Epithelial cell of proximal tubule (primary cell): ENCODE data around the gene TTYH3. TPM values are rescaled to one million over a fixed set of nuclear protein-coding genes. Genes with fewer than 3 reads are reported as not detected.
"Not testable (repeated sequence)": the region's sequence is repeated elsewhere in the genome, so short reads cannot be mapped to it uniquely, and the experiment has no call there.

ENCODE experiments used
- DNase-seq: peaks from one replicate; pipeline ENCODE4 v3.0.0-alpha.2; 2011; ENCODE audit warnings: low read depth
- H3K4me3 ChIP-seq: 2 replicates; pipeline ENCODE4 v1.5.1; 2011; ENCODE audit warnings: low read depth, mild to moderate bottlenecking, low read length
- total RNA-seq: library from RNA; depleted of rRNA; stranded (reverse); fragments of >200 nt; gene quantifications from 2 replicates; pipeline ENCODE4 v1.2.3, GENCODE V29; 2015
- TF ChIP-seq, protein P1 (sequence below): conservative IDR thresholded peaks from 2 replicates; pipeline ENCODE4 v1.5.1; 2012; ENCODE audit warnings: low read depth, mild to moderate bottlenecking, low read length

TTYH3 gene
- total RNA-seq, 1 donor from 2014 or later = 97.6 TPM

DNA sequence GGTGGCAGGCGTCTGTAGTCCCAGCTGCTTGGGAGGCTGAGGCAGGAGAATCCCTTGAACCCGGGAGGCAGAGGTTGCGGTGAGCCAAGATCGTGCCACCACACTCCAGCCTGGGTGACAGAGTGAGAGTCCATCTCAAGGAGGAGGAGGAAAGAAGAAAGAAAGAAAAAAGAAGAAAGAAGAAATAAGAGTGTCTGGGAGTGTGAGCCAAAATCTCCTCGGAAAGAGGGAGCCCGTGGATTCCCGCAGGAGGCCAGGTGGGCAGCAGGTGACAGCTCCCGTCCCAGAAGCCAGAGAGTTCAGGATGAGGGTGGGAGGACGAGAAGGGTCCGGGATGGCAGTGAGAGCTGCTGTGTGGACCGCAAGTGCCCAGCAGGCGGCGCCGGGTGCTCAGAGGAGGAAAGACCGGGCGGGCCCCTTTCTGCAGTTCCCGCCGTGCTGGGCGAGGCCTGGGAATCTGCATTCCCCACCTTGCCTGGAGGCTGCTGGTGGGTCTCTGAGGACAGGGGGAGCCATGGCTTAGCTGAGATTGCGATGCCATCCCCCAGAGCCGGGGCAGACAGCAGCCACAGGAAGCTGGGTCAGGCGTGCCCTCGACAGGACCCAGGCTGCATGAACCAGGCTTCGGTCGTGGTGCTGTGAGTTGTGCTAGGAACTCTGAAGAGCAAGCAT lies 39.1 kb downstream of the TTYH3 start:
- TF ChIP-seq, protein P1, sequence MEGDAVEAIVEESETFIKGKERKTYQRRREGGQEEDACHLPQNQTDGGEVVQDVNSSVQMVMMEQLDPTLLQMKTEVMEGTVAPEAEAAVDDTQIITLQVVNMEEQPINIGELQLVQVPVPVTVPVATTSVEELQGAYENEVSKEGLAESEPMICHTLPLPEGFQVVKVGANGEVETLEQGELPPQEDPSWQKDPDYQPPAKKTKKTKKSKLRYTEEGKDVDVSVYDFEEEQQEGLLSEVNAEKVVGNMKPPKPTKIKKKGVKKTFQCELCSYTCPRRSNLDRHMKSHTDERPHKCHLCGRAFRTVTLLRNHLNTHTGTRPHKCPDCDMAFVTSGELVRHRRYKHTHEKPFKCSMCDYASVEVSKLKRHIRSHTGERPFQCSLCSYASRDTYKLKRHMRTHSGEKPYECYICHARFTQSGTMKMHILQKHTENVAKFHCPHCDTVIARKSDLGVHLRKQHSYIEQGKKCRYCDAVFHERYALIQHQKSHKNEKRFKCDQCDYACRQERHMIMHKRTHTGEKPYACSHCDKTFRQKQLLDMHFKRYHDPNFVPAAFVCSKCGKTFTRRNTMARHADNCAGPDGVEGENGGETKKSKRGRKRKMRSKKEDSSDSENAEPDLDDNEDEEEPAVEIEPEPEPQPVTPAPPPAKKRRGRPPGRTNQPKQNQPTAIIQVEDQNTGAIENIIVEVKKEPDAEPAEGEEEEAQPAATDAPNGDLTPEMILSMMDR = peak; percentile 83
- no peak for DNase-seq
- H3K4me3 ChIP-seq = no peak overlapping the region

DNA sequence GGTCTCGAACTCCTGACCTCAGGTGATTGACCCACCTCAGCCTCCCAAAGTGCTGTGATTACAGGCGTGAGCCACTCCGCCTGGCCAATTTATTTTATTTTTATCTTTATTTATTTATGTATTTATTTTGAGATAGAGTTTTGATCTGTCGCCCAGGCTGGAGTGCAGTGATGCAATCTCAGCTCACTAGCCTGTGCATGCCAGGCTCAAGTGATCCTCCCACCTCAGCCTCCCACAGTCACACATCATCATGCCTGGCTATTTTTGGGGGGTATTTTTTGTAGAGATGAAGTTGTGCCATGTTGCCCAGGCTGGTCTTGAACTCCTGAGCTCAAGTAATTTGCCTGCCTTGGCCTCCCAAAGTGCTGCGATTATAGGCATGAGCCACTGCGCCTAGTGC lies 41.4 kb downstream of the TTYH3 start:
- not testable (repeated sequence) for DNase-seq, H3K4me3 ChIP-seq

DNA sequence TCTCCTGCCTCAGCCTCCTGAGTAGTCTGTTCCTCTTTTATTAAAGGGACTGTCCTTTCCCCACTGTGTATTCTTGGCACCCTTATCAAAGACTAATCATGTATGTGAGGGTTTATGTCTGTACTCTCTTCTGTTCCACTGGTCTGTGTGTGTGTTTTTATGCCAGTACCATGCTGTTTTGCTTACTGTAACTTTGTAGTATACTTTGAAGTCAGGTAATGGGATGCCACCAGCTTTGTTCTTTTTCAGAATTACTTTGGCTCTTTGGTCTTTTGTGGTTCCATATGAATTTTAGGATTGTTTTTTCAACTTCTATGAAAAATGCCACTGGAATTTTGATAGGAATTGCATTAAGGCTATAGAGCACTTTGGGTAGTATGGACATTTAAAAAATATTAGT lies 42.1 kb downstream of the TTYH3 start:
- DNase-seq = no peak
- TF ChIP-seq, protein P1 = no peak
- no peak overlapping the region for H3K4me3 ChIP-seq

DNA sequence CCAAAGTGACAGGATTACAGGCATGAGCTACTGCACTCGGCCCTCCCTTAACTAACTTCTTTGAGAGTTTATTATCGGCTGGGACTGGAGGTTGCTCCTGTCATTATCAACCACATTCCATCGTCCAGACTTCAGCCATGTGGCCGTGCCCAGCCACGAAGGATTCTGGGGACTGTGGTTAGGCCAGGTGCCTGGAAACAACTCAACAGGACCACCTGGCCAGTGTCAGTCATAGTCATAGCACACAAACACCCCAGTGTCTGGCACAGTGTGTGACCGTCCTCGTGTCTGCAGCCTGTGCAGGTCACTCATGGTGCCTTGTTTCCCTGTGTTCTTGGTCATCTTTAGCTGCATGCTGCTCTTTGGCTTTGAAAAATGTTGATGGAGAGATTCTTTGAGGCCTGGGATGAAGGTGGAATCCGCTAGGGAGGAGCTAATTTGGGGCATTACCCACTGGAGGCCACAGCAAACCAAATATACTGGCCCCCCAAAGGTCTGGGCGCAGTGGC lies 43.5 kb downstream of the TTYH3 start:
- DNase-seq = no peak
- no peak overlapping the region for H3K4me3 ChIP-seq
- TF ChIP-seq, protein P1 = no peak

DNA sequence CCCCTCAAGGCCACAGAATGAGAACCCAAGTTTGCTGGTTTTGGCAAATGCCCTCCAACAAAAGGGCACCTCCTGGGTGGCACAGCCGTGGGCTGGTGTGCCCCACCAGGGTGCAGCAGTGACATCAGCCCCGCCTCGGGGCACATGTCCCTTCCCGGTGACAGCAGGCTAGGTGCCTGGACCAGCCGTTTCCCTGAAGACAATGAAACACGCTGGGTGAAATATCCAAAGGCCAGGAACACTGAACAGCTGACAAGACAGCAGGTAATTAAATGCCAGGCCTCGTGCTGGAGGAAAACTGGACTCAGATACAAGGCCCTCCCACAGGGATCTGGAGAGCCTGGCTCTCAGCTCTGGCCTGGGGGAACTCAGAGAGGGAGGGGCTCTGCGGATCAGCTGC lies 44.8 kb downstream of the TTYH3 start:
- not testable (repeated sequence) for DNase-seq

DNA sequence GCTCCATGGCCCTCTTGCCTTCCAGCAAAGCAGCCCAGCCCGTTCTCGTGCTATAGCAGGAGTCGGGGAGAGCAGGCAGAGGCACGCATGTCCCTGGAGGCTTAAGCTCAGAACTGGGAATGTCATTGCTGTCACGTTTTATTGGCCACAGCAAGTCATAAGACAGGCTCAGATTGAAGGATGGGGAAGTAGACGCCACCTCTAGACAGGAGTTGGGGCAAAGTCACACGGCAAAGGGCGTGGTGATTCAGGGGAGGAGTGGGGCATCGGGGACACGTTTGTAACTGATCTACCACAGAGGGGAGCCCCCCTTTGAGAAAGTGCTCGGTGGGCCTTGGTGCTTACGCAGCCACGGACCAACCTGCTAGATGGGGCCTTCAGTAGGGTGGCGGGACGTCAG lies 46.7 kb downstream of the TTYH3 start:
- DNase-seq, H3K4me3 ChIP-seq: not testable (repeated sequence)

More for the DNA sequence above, 44.8 kb downstream of the TTYH3 start:
- H3K4me3 ChIP-seq = not testable (repeated sequence)

DNA sequence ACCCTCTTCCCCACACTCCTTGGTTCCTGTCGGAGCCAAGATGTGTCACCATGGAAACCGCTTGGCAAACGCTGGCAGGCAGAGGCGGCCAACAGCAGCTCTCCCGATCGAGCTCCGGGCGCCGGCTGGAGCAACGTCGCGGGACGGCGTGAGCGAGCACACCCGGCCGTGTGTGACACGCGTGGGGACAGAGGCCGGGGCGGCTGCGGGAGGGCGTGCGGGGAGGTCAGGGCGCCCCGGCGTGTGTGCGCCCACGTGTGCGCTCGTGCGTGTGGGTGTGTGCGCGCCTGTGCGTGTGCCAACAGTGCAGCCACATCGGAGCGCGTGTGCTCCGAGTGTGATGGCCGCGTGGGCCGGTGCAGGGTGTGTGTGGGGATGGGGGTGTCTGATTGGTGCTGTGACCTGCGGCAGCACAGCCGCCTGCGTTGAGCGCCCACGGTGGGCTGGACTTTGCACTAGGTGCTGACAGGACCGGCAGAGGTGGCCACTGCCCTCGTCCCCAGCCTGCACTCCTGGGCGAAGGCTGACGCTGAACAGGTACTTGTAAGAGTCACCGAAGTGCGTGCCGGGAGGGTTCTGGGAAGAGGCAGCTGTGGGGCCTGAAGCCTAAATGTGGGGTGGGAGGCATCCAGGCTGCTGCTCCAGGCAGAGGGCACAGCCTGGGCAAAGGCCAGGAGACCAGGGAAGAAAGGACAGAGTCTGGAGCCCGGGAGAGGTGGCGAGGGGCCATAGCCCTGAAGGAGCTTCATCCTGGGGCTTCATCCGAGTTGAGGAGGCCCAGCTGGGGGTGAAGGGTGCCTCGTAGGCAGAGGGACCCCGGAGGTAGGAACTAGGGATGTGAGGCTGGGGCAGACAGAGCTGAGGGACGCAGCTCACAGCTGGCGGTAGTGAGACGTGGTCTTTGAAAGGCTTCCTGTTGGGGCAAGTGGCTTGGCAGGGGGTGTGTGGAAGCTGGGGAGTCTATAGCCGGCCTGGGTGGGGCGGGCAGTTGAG lies 47.6 kb downstream of the TTYH3 start:
- peak overlapping the region; percentile 6 for H3K4me3 ChIP-seq
- not testable (repeated sequence) for DNase-seq

DNA sequence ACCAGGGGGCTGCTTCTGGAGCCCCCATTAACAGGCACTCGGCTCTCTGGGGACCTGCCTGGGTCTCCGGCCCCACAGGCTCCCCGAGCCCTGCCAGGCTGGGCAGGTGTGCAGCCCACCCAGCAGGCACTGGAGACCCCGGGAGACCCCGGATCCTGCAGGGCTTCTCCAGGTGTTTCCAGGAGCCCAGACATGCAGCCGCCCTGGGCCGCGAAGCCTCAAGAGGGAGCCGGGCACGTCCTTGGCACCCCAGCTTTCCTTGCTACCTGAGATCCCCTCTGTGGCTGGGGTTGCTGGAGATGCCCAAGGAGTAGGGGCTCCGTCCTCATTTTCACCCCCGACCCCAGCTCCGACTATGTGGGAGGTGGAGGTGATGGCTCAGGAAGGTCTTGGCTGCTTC lies 48.5 kb downstream of the TTYH3 start:
- TF ChIP-seq, protein P1 = no peak

More for the DNA sequence above, 48.5 kb downstream of the TTYH3 start:
- DNase-seq = no peak
- no peak overlapping the region for H3K4me3 ChIP-seq
